ENCODE measurements around the gene EOGT.

EOGT gene

DNA sequence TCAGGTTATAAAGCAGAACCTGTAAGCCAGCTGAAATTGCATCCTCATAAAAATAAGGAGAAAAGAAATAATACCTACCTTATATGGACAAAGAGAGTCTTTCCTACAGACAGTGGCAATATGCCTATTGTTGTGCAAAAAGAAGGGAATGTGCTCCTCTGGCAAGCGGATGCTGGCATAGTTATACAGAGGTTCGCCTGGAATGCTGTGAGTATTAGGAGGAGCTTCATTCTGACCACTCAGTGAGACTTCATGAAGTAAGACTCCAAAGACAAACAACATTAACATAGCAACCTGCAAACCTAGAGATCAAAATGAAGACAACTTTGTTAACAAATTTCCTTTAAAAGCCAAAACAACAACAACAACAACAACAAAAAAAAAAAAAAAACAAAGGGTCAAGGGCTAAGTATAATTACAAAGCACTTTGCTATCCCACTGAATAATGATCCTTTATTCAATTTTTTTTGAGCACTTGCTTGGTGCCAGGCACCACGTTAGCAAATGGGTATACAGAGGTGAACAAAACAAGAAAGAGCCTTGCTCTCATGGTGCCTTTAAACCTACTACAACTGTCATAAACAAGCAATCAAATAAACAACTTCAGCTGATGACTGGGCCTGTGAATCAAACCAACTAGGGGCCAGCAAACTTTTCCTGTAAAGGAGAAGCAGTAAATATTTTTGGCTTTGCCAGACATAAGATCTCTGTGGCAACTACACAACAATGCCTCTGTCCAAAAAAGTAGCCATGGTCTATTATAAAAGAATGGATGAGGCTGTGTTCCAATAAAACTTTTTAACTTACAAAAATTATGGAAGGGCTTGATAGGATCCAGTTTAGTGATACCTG is 3.7 kb downstream of the EOGT start:
- Histone ChIP-seq H3K4me3 (ENCODE audit: low read depth, low read length) (0 out of 2 replicates have a peak overlapping the region, but pooled peaks have one; percentile 12), H3K27me3 (ENCODE audit: control insufficient read depth, insufficient read depth, low read length) (peaks cover 3% of the 10 kb centered on the region; the same call in 1 of the 2 replicates), H3K9me3 (ENCODE audit: control insufficient read depth, insufficient read depth, low read length) (no peaks in the 10 kb centered on the region), H3K36me3 (ENCODE audit: control insufficient read depth, insufficient read depth, low read length) (peaks cover 41% of the 10 kb centered on the region), H3K4me1 (ENCODE audit: control insufficient read depth, insufficient read depth, low read length) (peaks cover 56% of the 10 kb centered on the region), H3K9ac (ENCODE audit: low read depth, low read length) (peak overlapping the region; percentile 54), H3K27ac (ENCODE audit: low read depth, low read length) (peak overlapping the region; percentile 96)

DNA sequence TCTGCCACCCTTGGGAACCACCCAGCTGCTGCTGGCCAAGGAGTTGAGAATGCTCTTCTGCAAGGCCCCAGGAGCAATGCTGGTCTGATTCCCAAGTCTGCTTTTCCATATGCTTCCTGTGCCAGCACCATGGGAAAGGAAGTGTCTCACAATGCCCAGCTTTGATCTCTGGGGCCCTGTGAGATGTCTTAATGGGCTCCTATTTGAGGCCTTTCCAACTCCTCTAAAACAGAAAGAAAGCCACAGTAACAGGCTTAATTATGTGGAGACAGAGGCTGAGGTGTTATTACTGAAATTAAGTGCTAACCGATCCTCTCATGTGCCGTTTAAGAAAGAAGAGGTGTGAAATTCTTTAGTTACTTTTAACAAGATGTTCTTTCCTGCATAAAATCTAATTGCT is 4.5 kb downstream of the EOGT start:
- Histone ChIP-seq H3K9me3 (ENCODE audit: control insufficient read depth, insufficient read depth, low read length) (no peaks in the 10 kb centered on the region), H3K4me3 (ENCODE audit: low read depth, low read length) (0 out of 2 replicates have a peak overlapping the region, but pooled peaks have one; percentile 12), H3K36me3 (ENCODE audit: control insufficient read depth, insufficient read depth, low read length) (peaks cover 45% of the 10 kb centered on the region), H3K9ac (ENCODE audit: low read depth, low read length) (peak overlapping the region; percentile 54), H3K27ac (ENCODE audit: low read depth, low read length) (peak overlapping the region; percentile 96), H3K27me3 (ENCODE audit: control insufficient read depth, insufficient read depth, low read length) (no peaks in the 10 kb centered on the region), H3K4me1 (ENCODE audit: control insufficient read depth, insufficient read depth, low read length) (peaks cover 48% of the 10 kb centered on the region)

DNA sequence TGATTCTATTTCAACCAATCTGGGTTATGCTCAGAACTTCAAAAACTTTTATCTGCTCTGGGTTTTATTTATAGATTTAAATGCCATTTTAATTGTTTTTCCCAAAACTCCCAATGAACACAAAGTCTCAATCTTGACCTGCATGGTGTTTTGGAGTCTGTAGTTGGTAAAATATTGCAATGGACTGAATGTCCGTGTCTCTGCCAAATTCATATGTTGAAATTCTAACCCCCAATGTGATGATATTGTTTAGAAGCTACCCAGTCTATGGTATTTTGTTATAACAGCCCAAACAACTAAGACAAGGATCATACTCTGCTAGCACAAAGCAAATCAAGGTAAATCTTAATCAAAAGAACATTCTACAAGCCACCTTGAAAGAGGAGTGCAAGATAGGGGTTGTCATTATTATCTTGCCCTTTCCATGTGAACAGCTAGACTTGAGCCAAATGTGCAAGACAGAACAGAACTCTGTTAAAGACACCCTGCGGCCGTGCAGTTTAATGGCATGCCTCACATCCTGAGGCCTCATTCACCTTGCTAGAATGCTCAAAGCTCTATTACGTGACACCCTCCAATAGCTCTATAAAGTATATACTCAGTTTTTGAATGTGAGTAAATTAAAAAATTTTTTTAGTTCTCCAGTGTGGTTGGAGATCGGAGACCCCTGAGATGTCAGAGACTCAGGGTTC is 7.5 kb downstream of the EOGT start:
- Histone ChIP-seq H3K27ac (ENCODE audit: low read depth, low read length) (no peak overlapping the region), H3K9ac (ENCODE audit: low read depth, low read length) (no peak overlapping the region), H3K4me1 (ENCODE audit: control insufficient read depth, insufficient read depth, low read length) (peaks cover 28% of the 10 kb centered on the region), H3K4me3 (ENCODE audit: low read depth, low read length) (no peak overlapping the region), H3K36me3 (ENCODE audit: control insufficient read depth, insufficient read depth, low read length) (peaks cover 70% of the 10 kb centered on the region), H3K27me3 (ENCODE audit: control insufficient read depth, insufficient read depth, low read length) (no peaks in the 10 kb centered on the region), H3K9me3 (ENCODE audit: control insufficient read depth, insufficient read depth, low read length) (no peaks in the 10 kb centered on the region)

DNA sequence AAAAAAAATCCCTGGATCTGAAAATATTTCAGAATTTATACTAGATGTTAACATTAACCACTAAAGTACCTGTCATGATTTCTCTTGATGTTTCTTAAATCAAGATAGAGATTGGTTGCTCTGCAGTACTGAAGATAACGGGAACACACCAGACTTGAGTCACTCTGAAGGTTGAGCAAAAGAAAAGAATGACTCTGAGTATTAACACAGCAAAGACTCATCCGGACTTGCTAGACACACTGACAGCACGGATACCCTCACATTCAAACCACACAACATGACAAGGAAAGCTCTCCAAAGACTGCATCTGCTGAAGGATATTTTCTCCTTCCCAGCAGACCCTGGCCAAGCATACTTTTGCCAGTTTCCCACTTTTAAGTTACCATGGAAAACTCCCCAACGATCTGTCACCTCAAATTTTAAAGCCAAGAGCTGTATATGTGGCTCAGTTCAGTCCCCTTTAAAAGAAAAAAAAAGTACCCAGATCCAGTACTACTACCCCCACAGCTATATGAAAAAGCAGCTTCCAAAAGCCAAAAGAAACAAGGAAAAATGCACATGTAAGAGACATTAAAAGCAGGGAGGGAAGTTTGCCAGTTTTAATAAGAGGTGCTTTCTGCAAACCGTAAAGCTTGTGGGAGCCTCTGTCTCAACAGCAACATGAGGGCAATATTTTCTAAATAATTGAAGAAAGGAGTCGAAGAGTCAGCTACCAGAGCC is 8.3 kb downstream of the EOGT start:
- Histone ChIP-seq H3K27me3 (ENCODE audit: control insufficient read depth, insufficient read depth, low read length) (no peaks in the 10 kb centered on the region), H3K36me3 (ENCODE audit: control insufficient read depth, insufficient read depth, low read length) (peaks cover 70% of the 10 kb centered on the region), H3K9me3 (ENCODE audit: control insufficient read depth, insufficient read depth, low read length) (no peaks in the 10 kb centered on the region), H3K4me3 (ENCODE audit: low read depth, low read length) (no peak overlapping the region), H3K9ac (ENCODE audit: low read depth, low read length) (no peak overlapping the region), H3K27ac (ENCODE audit: low read depth, low read length) (no peak overlapping the region), H3K4me1 (ENCODE audit: control insufficient read depth, insufficient read depth, low read length) (peaks cover 21% of the 10 kb centered on the region)

DNA sequence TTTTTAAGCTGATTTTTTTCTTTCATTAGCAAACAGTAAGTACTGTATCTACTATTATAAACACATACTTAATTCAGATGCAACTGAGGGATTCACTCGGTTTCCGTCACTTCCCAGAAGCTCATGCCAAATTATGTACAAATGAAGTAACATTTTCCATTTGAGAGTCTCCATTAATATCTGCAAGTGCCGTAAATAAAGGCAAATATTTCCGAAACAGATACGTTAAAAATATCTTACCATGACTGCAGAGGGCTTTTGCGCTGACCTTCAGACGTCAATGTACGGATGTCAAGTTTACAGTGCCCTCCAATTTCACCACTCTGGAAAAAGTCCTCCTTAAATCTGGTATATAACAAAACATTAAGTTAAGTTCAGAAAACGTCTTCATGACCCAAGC is 9.3 kb downstream of the EOGT start:
- H3K9me3 ChIP-seq (ENCODE audit: control insufficient read depth, insufficient read depth, low read length), result no peaks in the 10 kb centered on the region
- H3K9ac ChIP-seq (ENCODE audit: low read depth, low read length), result no peak overlapping the region
- H3K4me3 ChIP-seq (ENCODE audit: low read depth, low read length), result no peak overlapping the region
- H3K4me1 ChIP-seq (ENCODE audit: control insufficient read depth, insufficient read depth, low read length), result peaks cover 12% of the 10 kb centered on the region
- no peaks in the 10 kb centered on the region for H3K27me3 ChIP-seq (ENCODE audit: control insufficient read depth, insufficient read depth, low read length)
- H3K27ac ChIP-seq (ENCODE audit: low read depth, low read length), result no peak overlapping the region
- H3K36me3 ChIP-seq (ENCODE audit: control insufficient read depth, insufficient read depth, low read length), result peaks cover 75% of the 10 kb centered on the region

DNA sequence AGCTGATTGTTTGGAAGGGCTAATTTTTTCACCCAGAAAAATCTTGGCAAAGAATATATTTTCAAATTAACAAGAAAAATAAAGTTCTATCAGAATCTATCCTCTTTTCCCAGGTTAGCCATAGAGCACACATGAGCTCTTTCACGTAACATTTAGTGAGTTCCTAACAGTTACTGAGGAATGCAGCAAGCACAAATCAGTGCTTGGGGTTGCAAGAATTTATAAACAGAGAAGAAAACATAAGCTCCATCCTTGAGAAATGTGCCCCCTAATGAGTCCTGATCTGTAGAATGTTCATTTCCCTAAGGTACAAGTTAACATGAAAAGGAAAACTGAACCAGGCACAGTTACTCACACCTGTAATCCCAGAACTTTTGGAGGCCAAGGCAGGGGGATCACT is 13.9 kb downstream of the EOGT start:
- Histone ChIP-seq H3K4me1 (ENCODE audit: control insufficient read depth, insufficient read depth, low read length) (no peaks in the 10 kb centered on the region), H3K36me3 (ENCODE audit: control insufficient read depth, insufficient read depth, low read length) (peaks cover 68% of the 10 kb centered on the region), H3K4me3 (ENCODE audit: low read depth, low read length) (no peak overlapping the region), H3K9me3 (ENCODE audit: control insufficient read depth, insufficient read depth, low read length) (no peaks in the 10 kb centered on the region), H3K9ac (ENCODE audit: low read depth, low read length) (no peak overlapping the region), H3K27me3 (ENCODE audit: control insufficient read depth, insufficient read depth, low read length) (no peaks in the 10 kb centered on the region), H3K27ac (ENCODE audit: low read depth, low read length) (no peak overlapping the region)

DNA sequence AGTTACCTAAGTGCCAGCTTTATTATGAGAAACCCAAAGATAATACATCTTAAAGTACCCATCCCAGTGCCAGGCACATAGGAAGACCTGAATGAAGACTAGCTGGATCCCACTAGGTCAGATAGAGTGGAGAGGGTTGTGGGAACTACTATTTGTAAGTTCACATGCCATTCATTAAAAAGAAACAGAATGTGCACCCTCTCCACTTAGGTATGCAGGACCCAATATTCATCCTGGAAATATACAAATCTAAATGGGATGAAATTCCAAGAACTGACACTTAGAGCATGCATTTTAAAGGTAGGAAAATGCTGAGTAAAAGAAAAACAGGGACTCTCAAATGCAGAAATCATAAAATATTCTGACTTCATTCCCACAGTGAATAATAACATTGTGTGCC is 14.3 kb downstream of the EOGT start:
- Histone ChIP-seq H3K4me3 (ENCODE audit: low read depth, low read length) (no peak overlapping the region), H3K9ac (ENCODE audit: low read depth, low read length) (no peak overlapping the region), H3K4me1 (ENCODE audit: control insufficient read depth, insufficient read depth, low read length) (no peaks in the 10 kb centered on the region), H3K36me3 (ENCODE audit: control insufficient read depth, insufficient read depth, low read length) (peaks cover 70% of the 10 kb centered on the region), H3K27ac (ENCODE audit: low read depth, low read length) (no peak overlapping the region), H3K9me3 (ENCODE audit: control insufficient read depth, insufficient read depth, low read length) (no peaks in the 10 kb centered on the region), H3K27me3 (ENCODE audit: control insufficient read depth, insufficient read depth, low read length) (no peaks in the 10 kb centered on the region)

DNA sequence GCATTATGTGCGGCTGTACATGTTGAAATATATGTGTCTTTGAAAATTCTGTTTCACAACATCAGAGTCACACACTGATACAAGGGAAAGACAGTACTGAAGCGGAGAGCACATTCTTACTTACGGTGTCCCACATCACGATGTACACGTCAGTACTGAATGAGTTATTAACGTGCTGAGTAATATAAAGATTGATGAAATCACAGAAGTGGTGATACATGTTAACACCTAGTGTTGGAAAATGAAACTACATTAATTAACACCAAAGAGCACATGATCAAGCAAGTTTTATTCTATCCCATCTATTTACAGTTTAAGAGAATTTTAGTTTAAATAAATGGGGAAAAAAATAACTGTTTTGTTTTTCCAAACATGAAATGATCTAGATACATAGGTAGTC is 15.6 kb downstream of the EOGT start:
- H3K36me3 ChIP-seq (ENCODE audit: control insufficient read depth, insufficient read depth, low read length), result peaks cover 61% of the 10 kb centered on the region

DNA sequence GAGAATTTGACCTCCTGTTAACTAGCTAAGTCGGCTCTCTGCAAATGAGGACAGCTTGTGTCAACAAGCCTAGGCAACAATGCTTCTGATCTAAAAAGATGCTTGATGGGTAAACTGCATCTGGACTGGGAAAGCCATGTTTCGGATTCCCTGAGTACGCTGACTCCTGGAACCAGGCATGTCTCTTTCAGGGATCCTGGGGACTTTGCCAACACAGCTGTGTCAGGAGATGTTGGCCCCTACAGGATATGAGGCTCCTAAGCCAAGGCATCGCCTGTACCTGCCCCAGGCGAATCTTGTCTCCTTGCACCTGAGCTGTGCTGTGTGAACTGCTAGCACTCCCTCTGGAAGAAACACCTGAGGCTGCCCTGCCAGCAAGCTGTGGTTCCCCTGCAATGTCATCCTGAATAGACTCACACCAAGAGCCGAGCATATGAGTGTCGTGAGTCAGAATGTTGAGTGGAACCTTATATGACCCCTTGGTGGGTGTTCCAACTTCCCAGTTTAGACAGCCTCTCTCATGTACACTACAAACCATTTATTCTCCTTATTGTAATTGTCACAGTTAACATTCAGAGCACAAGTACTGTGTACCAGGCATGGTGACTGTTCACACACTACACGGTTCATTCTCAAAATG is 17.0 kb downstream of the EOGT start:
- no peak overlapping the region for H3K27ac ChIP-seq (ENCODE audit: low read depth, low read length)
- H3K9ac ChIP-seq (ENCODE audit: low read depth, low read length), result no peak overlapping the region
- H3K36me3 ChIP-seq (ENCODE audit: control insufficient read depth, insufficient read depth, low read length), result peaks cover 51% of the 10 kb centered on the region
- H3K9me3 ChIP-seq (ENCODE audit: control insufficient read depth, insufficient read depth, low read length), result no peaks in the 10 kb centered on the region
- H3K4me3 ChIP-seq (ENCODE audit: low read depth, low read length), result no peak overlapping the region
- no peaks in the 10 kb centered on the region for H3K4me1 ChIP-seq (ENCODE audit: control insufficient read depth, insufficient read depth, low read length)
- H3K27me3 ChIP-seq (ENCODE audit: control insufficient read depth, insufficient read depth, low read length), result no peaks in the 10 kb centered on the region

More for the DNA sequence above, 15.6 kb downstream of the EOGT start:
- no peaks in the 10 kb centered on the region for H3K4me1 ChIP-seq (ENCODE audit: control insufficient read depth, insufficient read depth, low read length)
- H3K27ac ChIP-seq (ENCODE audit: low read depth, low read length), result no peak overlapping the region
- H3K9ac ChIP-seq (ENCODE audit: low read depth, low read length), result no peak overlapping the region
- no peaks in the 10 kb centered on the region for H3K9me3 ChIP-seq (ENCODE audit: control insufficient read depth, insufficient read depth, low read length)
- H3K4me3 ChIP-seq (ENCODE audit: low read depth, low read length), result no peak overlapping the region
- H3K27me3 ChIP-seq (ENCODE audit: control insufficient read depth, insufficient read depth, low read length), result no peaks in the 10 kb centered on the region

DNA sequence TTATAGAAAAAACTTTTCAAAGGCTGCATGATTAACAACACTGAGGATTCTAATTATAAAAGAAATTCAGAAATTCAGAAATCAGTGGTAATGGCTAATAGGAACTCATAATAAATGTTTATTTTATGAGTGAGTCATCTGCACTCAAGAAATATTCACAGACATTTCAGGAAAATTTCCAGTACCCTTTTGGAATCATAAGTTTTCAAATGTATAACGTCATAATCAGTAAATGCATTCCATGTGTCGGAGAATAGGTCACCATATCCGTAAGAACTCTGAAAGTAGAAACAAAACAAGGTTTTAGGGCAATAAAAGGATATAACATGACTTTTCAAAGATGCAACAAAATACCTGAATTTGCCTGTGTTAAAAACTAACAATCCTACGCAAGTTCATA is 24.7 kb downstream of the EOGT start:
- H3K27me3 ChIP-seq (ENCODE audit: control insufficient read depth, insufficient read depth, low read length), result no peaks in the 10 kb centered on the region
- no peak overlapping the region for H3K4me3 ChIP-seq (ENCODE audit: low read depth, low read length)
- H3K4me1 ChIP-seq (ENCODE audit: control insufficient read depth, insufficient read depth, low read length), result no peaks in the 10 kb centered on the region
- H3K36me3 ChIP-seq (ENCODE audit: control insufficient read depth, insufficient read depth, low read length), result peaks cover 48% of the 10 kb centered on the region
- no peaks in the 10 kb centered on the region for H3K9me3 ChIP-seq (ENCODE audit: control insufficient read depth, insufficient read depth, low read length)
- no peak overlapping the region for H3K27ac ChIP-seq (ENCODE audit: low read depth, low read length)
- H3K9ac ChIP-seq (ENCODE audit: low read depth, low read length), result no peak overlapping the region

Data from HUES48 (cell line).